NOMO-1 treated with dmso at 0.1 percent for 144 hours (cell line): Measurements from ENCODE around the gene AKR1C1.
"Not testable (repeated sequence)": the region's sequence is repeated elsewhere in the genome, so short reads cannot be mapped to it uniquely, and the experiment has no call there.

Experiments
- DNase-seq: peaks from one replicate; lab custom pipeline; 2025; ENCODE audit not compliant: unreplicated experiment; lab: John Stamatoyannopoulos, UW

Gene AKR1C1

DNA sequence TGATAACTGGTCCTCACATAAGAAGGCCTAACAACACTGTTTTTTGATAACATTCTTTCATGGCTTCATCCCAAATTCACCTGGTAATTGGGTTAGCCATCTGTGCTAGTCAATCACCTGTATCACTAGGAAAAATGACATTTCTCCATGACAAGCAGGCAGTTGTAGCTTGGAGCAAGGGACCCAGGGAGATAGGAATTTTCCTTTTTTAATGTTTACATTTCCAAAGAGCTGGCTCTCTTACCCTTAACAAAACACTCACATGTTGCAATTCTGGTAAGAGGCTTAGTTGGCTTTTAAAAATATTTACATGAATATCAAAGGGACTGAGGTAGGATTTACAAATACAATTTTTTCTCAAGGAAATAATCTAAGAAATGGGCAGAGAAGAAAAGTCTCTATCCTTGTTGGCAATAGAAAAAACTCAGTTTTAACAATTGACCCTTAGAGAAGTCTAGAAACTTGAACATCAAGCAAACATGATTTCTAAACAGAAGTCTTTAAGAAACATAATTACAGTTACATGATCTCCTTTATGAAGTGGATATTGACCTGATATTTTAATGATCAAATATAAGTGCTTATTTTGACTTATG, 16.1 kb upstream of the AKR1C1 start:
- DNase-seq: no peak

DNA sequence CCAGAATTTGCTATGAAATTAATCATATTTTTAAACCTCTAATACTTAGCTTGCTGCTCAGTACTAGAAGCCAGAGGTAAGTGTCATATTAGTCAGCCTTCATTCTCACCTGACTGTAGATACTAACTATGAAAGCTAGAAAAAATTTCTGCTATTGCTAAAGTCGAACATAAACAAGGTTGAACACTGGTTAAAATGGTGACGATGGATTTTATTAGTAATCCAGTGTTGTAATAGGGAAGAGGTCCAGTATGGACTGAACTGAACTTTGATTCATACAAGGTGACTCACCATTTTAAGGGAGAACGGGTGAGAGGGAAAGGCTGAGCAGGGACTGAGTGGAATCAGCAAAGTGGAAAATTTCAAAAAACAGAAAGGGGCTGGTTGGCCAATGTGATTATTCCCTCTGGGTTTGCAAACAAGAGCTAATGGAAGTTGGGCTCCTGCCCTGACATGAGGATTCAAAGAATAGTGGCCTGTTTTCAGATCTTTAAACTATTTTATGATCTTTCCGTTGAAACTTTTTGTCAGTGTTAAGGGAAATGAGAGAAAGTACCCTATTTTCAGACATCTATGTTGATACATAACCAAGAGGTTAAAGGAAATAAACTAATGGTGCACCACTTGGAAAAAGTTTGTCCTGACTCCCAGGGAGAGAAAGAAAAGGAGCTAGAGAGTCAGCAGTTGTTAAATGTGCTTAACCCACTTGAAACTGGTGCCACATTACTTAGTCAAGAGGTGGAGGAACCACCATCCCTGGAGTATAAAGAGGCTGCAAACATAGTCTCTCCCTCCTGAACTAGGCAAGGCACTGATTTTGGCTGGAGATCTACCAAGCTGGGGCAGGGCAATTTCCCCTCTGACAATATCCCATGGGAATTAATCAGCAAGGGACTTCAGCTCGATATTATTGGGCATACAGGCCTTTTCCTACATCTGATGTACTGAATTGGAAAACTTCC, 15.3 kb upstream of the AKR1C1 start:
- no peak for DNase-seq

DNA sequence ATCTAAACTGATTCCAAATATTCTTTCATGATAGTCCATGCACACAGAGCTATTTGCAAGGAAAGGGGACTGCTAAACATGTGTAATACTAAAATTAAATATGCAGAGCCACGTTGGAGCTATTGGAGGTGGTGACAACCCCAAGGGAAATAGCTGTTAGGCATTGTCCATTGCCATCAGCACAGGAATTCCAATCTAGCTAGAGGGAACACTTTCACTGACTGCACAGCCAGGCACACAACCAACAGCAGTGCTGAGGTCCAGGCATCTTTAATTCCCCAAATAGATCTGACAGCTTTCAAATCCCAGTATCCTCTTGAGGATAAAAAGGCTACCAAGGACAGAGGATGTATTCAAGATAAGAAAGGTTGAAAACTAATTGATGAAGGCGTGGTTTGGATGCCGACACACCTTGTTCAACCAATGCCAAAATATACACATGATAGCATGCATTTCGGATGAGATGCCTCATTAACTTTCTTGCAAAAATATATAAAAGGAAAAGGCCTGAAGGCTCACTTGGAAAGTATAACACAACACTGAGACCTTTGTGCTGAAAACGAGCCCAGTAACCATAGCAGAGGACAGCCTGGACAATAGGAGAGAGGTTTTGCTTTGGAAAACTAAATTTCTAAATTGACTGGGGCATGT, 11.6 kb upstream of the AKR1C1 start:
- DNase-seq: not testable (repeated sequence)

GRCh38 chr10:4953405-4953804, 9.8 kb upstream of the AKR1C1 start:
- DNase-seq: no peak

- DNase-seq: not testable (repeated sequence)
Measured at GRCh38 chr10:4956088-4956487, 7.1 kb upstream of the AKR1C1 start.

- DNase-seq: not testable (repeated sequence)
Measured at GRCh38 chr10:4956955-4957645, 6.1 kb upstream of the AKR1C1 start.

GRCh38 chr10:4961558-4961957, 1.7 kb upstream of the AKR1C1 start:
- DNase-seq: not testable (repeated sequence)

DNA sequence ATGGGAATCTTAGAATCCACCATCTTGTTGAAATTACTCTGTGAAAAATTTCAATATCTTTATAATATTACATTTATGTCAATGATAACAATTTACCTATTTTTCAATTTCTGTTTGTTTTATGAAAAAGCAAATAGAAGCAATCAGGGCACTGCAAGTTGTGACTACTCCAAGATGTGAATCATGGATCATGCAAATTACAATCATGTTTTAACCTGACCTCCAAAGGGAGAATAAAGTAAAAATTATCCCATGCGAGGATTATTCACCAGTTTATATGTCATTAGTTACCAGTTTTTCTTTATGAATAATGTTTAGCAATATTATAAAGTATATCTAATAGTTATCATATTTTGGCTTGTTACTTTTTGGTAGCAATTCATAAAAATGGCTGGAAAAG, 907 bp upstream of the AKR1C1 start:
- not testable (repeated sequence) for DNase-seq

DNA sequence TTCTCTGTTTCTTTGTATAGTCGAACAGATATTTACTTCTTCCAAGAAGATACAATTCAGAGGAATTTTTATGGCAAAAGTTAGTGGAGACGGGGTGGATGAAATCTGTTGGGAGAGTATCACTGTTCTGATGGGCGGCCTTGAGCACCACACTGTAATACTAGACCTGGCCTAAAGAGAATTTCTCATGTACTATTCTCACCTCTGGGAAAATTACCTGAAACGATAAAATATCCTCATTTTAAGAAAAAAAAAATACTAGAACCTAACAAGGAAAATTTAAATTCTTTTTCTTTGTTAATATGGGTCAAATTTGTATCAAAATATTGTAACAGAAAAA, 570 bp downstream of the AKR1C1 start:
- not testable (repeated sequence) for DNase-seq

DNA sequence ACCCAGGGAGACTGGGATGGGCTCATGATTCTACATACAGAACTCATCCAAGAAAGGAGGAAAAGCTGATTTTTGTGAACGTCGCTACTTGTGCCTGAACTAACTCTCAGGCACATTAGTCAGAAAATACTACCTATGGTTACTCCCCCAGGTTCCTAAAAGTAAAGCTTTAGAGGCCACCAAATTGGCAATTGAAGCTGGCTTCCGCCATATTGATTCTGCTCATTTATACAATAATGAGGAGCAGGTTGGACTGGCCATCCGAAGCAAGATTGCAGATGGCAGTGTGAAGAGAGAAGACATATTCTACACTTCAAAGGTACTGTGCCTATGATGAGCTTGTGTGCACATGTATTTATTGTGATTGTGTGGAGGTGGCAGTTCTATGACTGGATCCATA, 2.5 kb downstream of the AKR1C1 start:
- DNase-seq: not testable (repeated sequence)

GRCh38 chr10:4967189-4967588, 4.0 kb downstream of the AKR1C1 start:
- not testable (repeated sequence) for DNase-seq

GRCh38 chr10:4969289-4969688, 6.1 kb downstream of the AKR1C1 start:
- DNase-seq: not testable (repeated sequence)

DNA sequence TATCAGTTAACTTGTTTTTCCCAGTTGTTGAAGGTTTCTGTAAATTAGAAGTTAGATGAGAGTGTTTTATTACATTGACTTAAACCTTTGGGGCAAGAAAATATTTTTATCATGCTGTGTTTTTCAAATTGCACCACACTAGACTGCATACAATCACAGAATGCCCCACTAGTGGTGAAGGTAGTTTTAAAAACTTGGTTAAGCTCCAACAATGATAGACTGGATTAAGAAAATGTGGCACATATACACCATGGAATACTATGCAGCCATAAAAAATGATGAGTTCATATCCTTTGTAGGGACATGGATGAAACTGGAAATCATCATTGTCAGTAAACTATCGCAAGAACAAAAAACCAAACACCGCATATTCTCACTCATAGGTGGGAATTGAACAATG, 7.1 kb downstream of the AKR1C1 start:
- DNase-seq: not testable (repeated sequence)

DNA sequence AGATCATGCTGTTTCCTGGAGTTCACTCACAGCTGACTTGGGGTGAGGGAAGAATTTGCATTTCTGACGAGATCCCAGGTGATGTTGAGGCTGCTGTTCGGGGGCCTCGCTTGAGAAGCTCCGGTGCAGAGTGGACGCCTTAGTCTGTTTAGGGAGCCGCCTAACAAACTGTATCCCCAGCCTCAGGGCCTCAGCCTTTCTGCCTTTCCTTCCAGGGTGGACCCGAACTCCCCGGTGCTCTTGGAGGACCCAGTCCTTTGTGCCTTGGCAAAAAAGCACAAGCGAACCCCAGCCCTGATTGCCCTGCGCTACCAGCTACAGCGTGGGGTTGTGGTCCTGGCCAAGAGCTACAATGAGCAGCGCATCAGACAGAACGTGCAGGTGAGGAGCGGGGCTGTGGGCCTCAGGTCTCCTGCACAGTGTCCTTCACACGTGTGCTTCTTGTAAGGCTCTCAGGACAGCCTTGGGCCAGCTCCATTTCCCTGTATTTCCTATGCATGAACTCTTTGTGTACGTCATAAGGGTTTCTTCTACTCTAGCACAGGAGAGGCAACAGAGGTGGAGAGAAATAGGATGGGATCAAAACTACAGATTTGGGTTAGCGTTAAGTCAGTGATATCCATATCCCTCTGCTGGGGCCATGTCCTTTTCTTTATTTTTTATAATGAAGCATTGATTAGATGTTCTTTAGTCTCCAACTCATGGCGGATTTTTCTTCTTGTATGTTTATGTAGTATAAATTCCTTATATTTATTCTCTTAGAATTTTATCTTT, 9.3 kb downstream of the AKR1C1 start:
- DNase-seq: not testable (repeated sequence)

GRCh38 chr10:4973294-4973693, 10.1 kb downstream of the AKR1C1 start:
- DNase-seq: not testable (repeated sequence)

DNA sequence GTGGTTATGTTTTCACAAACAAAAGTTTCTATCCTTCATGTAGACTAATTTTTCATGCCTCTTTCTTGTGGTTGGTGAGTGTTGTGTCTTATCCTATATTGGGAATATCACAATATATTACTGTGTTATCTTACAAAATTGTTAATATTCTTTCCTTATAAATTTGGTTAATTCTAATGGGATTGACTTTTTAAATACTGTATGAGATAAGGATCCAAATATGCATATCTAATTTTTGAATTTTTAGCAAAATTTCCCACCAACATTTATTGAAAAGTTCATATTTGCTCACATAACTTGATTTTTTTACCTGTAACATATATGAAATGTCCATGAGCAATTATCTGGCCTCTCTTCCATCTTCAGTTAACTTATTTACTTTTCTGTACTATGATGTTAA, 11.2 kb downstream of the AKR1C1 start:
- not testable (repeated sequence) for DNase-seq

GRCh38 chr10:4977025-4977424, 13.8 kb downstream of the AKR1C1 start:
- no peak for DNase-seq

GRCh38 chr10:4978870-4979269, 15.7 kb downstream of the AKR1C1 start:
- no peak for DNase-seq

DNA sequence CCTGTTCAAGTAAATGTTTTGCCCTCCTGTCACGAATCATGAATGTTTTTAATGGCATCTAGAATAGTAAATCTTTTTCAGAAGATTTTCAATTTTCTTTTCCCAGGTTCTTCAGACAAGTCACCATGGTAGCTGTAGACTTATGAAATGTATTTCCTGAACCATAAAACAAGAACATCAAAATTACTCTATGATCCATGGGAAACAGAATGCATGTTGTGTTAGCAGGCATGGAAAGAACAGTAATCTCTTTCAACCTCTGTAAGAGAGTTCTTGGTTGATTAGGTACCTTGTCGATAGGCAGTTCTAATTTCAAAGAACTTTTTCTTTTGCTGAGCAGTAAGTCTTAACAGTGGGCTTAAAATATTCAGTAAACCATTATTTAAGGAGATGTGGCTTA, 17.6 kb downstream of the AKR1C1 start:
- no peak for DNase-seq

DNA sequence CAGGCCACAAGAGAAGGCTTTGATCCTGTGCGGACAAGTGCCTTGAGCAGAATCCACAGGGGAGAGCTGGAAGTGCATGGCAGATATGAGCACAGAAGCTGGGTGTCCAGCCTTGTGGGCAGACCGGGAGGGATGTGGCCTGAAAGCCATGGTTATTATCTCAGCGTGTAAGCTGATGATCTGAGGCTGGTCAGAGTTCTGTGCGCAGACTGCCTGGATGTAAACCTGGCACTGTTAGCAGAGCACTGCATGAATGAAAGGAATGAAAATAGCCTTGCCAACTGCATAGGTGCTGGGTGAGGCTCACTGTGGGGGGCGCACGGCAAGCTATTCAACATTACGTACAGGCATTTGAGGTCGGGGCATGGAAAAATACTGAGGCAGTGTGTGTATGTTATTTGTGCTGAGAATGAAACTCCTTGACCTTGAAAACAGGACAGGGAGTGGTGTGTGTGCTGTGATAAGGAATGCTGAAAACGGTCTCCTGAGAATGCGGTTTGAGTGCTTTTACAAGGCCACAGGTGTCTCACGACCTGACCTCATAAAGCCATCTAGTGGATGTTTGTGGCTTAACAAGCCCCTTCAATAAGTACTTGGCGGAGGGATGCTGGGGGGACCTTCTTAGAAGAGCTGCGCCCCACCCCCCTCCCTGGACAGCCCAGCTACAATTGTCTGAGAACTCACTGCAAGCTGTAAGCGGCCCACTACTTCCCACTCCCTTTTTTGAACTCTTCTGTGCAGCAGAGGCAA, 18.7 kb downstream of the AKR1C1 start:
- DNase-seq: no peak
